Left renal cortex interstitium (tissue), 4 donors: Measurements from ENCODE around the gene FBXO47. TPM values are rescaled to one million over a fixed set of nuclear protein-coding genes. Genes with fewer than 3 reads are reported as not detected.

Source experiments
- polyA plus RNA-seq, 4 donors: library from polyadenylated mRNA; unstranded; fragments of 120-200 nt; gene quantifications; one replicate each; pipeline ENCODE4 v1.2.1, GENCODE V29; 2013; ENCODE audit not compliant: insufficient read length in 4 of 4

FBXO47 gene
- polyA plus RNA-seq, 4 donors = not detected

Other genes starting within 250 kb of the FBXO47 start
- gene CISD3, start 237.1 kb downstream of the FBXO47 start, polyA plus RNA-seq = 10 to 100 TPM; 10.3 to 17.2 (median 13.3) TPM
- gene PCGF2, start 219.1 kb downstream of the FBXO47 start, polyA plus RNA-seq = 100 to 1,000 TPM in 1 of 4 donors, 10 to 100 TPM in 3; 59.6 to 102 (median 86.8) TPM
- gene PSMB3, start 214.7 kb downstream of the FBXO47 start, polyA plus RNA-seq = 100 to 1,000 TPM; 104 to 137 (median 125) TPM
- 10 to 100 TPM; 72.3 to 87.0 (median 76.9) TPM for gene PIP4K2B, start 167.8 kb downstream of the FBXO47 start, polyA plus RNA-seq
- 10 to 100 TPM; 21.8 to 31.1 (median 29.1) TPM for gene CWC25, start 142.1 kb downstream of the FBXO47 start, polyA plus RNA-seq
- gene RPL23, start 113.7 kb downstream of the FBXO47 start, polyA plus RNA-seq = 1,000 to 10,000 TPM; 2,198 to 3,027 (median 2,568) TPM
- gene LASP1, start 97.3 kb downstream of the FBXO47 start, polyA plus RNA-seq = 100 to 1,000 TPM; 140 to 161 (median 151) TPM
- gene PLXDC1, start 184.2 kb upstream of the FBXO47 start, polyA plus RNA-seq = 1 to 10 TPM; 5.5 to 8.8 (median 7.9) TPM
- under 1 TPM in 3 of 4 donors, not detected in 1; 0.18 to 0.22 (median 0.19) TPM for gene ARL5C, start 198.8 kb upstream of the FBXO47 start, polyA plus RNA-seq
- 10 to 100 TPM in 2 of 4 donors, 1 to 10 TPM in 2; 6.9 to 14.5 (median 9.6) TPM for gene CACNB1, start 230.3 kb upstream of the FBXO47 start, polyA plus RNA-seq
- gene RPL19, start 232.9 kb upstream of the FBXO47 start, polyA plus RNA-seq = 1,000 to 10,000 TPM; 1,830 to 2,237 (median 2,122) TPM